GM21717 (cell line): ENCODE measurements around the gene CCNB2.

Experiments used
- ATAC-seq: cut with Tn5 transposase; IDR thresholded peaks from one replicate; pipeline ENCODE4 v1.9.1; 2021; ENCODE audit warnings: mild to moderate bottlenecking, moderate library complexity; ENCODE audit not compliant: unreplicated experiment

Gene CCNB2

GRCh38 chr15:59165726-59166125 lies 60.8 kb downstream of the CCNB2 start:
- ATAC-seq: no peak

- ATAC-seq: no peak
Observed at GRCh38 chr15:59166166-59166565, 61.2 kb downstream of the CCNB2 start.

GRCh38 chr15:59166601-59167265 lies 61.8 kb downstream of the CCNB2 start:
- no peak for ATAC-seq

GRCh38 chr15:59168536-59168935 lies 63.6 kb downstream of the CCNB2 start:
- no peak for ATAC-seq

GRCh38 chr15:59169251-59169708 lies 64.3 kb downstream of the CCNB2 start:
- ATAC-seq: no peak

GRCh38 chr15:59170295-59171066 lies 65.5 kb downstream of the CCNB2 start:
- ATAC-seq: no peak

- no peak for ATAC-seq
Observed at GRCh38 chr15:59171067-59171397, 66.1 kb downstream of the CCNB2 start.

GRCh38 chr15:59172289-59172901 lies 67.4 kb downstream of the CCNB2 start:
- no peak for ATAC-seq

GRCh38 chr15:59173194-59173593 lies 68.2 kb downstream of the CCNB2 start:
- ATAC-seq: no peak

GRCh38 chr15:59174151-59174834 lies 69.3 kb downstream of the CCNB2 start:
- no peak for ATAC-seq
